CD4-positive, alpha-beta T cell treated with Interleukin-17A for 4 hours (primary cell): ENCODE data around the gene DUS1L.

Source experiments
- DNase-seq: peaks from one replicate; pipeline ENCODE4 v3.0.0-alpha.2; 2020; ENCODE audit warnings: mixed read lengths

DUS1L gene

GRCh38 chr17:82065638-82066303 lies at the start of gene DUS1L:
DUS1L (minus strand) TSS chr17:82065804; CDS start chr17:82065059, 745 bp downstream.
- DNase-seq, result peak; percentile 77

DNA sequence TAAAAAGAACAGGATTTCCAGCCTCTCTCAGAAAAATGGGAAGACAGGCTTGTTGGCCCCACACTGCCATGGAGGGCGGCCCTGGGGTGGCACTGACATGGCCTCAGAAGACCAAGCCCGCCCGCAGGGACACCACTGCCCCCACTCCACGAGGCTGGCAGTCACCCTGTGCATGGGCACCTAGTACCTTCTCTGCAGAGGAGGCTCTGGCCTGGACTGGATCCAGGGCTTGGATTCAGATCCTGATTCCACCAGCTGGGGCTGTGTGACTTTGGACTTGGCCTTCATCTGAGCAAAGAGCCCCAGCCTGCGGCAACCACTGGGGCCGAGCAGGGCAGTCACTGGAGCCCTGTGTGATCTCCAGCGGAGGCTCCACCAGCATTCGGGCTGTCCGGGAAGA lies 49.3 kb upstream of the DUS1L start:
- DNase-seq, result no peak

DNA sequence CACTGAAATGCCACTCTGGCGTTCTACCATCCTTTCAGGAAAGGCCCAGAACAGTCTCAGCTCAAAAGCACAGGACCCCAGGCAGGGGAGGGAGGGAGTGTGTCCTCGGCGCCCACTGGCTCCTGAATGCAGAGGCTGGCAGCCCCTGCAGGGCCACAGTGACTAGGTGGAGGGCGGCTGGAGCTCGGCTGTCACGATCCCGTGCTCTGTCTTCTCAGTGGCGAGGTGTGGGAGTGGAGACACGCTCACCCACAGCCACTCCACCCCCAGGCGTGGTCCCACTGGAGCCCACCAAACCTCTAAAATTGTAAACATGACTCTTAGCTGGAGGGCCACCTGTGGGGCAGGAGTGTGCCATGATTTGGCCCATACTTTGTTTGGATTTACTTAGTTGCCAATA lies 48.8 kb upstream of the DUS1L start:
- DNase-seq, result no peak

DNA sequence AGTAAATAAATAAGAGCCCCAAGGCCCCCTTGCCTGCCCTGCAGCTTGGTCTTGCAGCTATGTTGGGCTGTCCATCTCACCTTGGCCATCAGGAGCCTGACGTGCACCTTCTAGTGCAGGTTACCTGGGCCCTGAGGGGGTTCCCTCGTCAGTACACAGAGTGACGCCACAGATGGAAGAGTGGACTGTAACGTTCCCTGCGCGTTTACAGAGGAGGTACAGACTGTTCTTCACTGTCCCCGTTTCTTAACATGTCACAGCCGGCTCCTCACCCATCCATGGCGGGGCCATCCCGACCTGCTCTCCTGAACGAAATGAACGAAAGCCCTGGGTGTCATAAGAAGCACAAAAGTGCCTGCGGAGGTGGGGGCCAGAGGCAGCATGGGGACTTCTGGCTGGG lies 48.3 kb upstream of the DUS1L start:
- no peak for DNase-seq

DNA sequence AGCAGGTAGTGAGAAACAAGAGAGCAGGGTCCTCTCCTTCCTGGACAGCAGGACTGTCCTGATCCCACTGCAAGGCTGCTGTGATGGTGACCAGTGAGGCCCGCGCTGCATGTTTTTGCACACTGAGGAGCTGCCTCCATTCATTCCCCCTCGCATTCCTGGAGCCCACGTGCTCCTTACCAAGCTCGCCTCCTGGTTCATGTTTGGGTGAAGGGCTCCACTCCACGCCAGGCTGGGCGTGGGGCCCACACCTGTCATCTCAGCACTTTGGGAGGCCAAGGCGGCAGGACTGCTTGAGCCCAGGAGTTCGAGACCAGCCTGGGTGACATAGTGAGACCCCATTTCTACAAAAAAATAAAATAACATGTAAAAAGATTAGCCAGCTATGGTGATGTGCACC lies 47.8 kb upstream of the DUS1L start:
- DNase-seq, result no peak

- DNase-seq, result no peak
Measured at GRCh38 chr17:82112914-82113311, 47.3 kb upstream of the DUS1L start.

DNA sequence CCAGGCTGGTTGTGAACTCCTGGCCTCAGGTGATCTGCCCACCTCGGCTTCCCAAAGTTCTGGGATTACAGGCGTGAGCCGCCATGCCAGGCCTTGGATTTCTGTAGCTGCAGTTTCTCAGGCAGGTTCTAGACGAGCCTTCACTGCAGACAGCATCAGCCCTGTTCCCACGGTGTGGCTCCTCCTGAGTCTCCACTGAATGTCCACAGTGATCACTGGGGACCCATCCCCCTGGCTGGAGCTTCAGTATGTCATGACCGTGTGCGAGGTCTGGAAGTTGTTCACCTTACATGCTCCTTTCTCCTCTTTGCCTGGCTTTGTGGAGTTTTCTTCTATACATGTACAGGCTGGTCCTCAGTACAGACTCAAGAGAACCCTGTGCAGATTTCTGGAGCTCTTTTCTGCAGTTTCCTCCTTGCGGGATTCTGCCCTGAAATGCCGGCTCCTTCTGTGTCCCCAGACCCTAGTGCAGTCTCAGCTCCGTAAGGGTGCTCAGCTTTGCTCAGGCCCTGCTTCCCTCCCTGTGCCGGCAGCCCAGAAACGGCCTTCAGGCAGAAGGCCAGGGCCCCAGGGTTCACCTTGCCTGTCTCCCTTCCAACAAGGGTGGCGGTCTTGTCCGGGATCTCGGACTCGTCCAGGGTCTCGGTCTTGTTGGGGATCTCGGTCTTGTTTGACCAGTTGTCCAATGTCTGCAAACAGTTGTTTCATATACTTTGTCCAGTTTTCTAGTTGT lies 46.7 kb upstream of the DUS1L start:
- no peak for DNase-seq

DNA sequence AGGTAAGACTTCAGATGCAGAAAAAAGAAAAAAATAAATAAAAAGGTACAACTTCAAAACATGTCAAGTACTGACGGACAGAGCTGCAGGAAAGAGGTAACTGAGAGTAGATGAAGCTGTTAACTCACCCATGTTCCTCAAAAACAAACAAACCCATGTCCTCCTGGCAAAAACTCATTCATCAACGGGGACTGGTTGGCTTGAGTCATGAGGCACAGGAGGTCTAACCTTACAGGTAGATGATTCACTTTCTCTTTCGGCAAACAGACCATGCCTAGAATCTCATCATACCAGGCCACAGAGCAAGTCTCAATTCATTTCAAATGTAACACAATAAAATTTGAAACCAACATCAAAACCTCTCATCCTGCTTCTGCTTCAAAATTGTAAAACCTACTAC lies 44.7 kb upstream of the DUS1L start:
- DNase-seq, result no peak

DNA sequence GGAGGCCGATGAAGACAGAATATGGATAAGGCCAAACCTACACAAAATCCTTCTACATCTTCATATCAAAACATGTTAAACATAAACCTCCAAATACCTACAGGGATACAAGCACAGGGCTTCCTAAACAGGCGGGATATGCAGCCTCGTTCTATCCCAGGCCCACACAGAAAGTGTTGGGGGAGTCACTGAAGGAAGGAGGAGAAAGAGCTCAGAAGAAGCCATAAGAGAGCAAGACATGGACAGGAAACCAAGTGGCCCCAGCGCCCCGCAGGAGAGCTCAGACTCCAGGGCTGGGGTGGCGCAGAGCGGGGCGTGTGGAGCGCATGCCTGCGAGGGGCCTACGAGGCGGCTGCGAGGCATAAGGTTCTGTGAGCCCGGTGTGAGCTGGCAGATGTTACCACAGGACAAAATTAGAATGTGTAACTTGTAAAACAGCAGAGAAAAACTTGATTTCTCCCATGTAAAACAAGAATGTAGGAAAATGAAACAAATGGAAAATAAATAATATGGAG lies 43.4 kb upstream of the DUS1L start:
- no peak for DNase-seq

DNA sequence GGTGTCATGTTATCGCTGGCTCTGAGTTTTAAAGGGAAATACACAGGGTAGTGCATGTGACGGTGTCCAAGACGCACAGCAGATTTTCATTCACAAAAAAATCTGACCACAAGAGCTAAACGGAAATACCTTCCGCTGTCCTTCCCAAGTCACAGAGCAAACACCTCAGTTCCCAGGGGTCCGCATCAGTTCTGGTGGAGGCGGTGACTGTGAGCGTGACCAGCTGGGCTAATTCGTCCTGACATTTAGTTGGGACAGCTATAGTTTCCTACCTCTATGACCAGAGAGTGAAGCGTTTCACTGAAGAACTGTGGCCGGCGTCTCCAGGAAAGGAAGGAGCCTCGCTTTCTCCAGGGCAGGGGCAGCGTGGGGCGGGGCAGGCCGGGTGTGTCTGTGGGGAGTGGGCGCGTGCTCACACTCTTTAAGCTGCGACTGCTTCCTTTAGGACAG lies 42.9 kb upstream of the DUS1L start:
- no peak for DNase-seq

DNA sequence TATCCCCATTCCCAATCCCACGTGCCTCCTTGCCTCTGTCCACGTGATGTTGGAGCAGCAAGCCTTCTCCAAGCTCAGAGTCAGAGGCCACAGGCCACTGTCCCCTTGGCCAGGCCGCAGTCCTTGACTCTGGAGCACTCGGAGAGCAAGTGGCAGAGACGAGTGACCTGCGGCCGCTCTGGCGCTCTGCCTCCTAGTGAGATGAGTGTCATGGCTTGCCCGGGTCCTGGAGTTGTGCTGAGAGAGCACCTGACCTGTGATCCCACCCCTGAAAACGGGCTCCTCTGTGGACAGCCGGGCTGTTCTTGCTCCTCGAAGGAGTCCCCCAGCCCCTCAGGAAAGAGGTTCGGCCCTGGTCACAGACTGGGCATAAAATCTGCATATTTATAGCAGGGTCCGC lies 42.4 kb upstream of the DUS1L start:
- DNase-seq, result no peak

- peak; percentile 30 for DNase-seq
Measured at GRCh38 chr17:82107341-82107860, 41.8 kb upstream of the DUS1L start.

- no peak for DNase-seq
Measured at GRCh38 chr17:82106688-82107305, 41.2 kb upstream of the DUS1L start.

DNA sequence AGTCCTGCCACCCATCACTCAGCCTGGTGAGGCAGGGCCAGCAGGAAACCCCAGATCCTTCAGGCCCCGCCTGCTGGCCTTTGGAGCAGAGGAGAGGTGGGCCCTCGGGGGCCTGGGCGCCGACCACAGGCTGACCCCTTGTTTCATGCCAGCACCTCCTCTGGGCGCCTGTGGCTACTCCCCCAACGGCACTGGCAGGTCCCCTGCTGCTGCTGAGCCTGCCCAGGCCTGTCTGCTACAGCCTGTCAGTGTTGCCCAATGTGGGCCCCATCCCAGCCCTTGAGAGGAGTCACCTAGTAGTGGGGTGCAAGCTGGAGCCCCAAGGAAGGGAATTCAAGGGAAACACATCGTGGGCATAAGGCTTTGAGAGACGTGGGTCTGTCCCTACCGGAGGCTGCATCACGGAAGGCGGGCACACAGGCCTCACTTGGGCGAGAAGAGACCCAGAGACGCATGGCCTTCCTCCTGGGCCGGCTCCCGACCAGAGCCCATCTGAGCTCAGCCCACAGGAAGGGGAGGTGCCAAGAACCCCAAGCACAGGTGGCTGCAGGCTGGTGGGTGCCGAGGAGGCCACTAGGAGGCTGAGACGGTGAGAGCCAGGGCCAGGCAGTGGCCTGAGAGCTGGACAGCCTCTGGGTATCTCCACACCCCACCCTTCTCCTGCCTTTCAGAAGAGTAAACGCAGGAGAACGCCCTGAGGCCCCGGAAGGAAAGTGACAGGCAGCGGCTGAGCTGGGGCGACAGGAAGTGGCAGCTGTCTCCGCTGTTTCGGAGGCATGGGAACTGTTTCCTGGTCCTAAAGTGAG lies 40.5 kb upstream of the DUS1L start:
- peak; percentile 73 for DNase-seq

GRCh38 chr17:82105417-82105881 lies 39.8 kb upstream of the DUS1L start:
- DNase-seq, result no peak

- no peak for DNase-seq
Measured at GRCh38 chr17:82104797-82105416, 39.3 kb upstream of the DUS1L start.

DNA sequence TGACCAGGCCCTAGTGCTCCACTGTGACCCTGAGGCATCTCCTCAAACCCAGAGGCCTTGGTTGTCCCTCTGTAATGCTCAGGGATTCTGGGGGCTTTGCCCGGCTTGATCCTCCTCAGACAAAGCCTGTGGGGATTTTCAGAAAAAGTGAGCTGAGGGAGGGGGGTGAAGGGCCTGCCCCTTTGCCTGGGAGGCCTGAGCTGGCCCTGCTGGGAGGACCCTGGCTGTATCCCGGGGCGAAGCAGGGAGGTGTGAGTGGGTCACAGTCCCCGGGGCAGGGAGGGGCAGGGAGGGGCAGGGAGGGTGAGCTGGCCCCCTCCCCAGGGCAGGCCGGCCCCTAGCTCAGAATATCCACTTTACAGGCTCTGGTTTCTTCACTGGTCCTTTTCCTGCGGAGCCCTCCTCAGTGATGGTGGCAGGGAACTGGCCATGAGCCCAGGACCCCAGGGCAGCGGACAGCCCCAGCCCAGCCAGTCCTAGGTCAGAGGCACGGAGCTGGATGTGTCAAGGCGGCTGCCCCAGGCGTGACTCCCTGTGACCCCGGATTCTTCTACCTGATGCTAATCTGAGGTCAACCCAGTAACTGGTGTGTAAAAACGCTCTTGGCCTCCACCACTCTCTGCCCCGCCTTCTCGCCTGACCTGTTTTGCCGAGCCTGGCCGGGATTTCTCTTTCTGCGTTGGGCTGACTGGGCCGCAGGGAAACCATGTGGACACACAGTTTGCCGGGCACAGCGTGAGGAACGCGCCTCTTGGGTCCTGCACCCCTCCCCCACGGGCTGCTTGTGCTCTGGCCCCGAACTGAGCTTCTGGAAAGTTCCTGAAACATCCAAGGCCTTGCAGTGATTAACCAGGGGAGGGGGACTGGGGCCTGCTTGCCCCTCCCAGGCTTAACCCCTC lies 38.2 kb upstream of the DUS1L start:
- DNase-seq, result no peak

DNA sequence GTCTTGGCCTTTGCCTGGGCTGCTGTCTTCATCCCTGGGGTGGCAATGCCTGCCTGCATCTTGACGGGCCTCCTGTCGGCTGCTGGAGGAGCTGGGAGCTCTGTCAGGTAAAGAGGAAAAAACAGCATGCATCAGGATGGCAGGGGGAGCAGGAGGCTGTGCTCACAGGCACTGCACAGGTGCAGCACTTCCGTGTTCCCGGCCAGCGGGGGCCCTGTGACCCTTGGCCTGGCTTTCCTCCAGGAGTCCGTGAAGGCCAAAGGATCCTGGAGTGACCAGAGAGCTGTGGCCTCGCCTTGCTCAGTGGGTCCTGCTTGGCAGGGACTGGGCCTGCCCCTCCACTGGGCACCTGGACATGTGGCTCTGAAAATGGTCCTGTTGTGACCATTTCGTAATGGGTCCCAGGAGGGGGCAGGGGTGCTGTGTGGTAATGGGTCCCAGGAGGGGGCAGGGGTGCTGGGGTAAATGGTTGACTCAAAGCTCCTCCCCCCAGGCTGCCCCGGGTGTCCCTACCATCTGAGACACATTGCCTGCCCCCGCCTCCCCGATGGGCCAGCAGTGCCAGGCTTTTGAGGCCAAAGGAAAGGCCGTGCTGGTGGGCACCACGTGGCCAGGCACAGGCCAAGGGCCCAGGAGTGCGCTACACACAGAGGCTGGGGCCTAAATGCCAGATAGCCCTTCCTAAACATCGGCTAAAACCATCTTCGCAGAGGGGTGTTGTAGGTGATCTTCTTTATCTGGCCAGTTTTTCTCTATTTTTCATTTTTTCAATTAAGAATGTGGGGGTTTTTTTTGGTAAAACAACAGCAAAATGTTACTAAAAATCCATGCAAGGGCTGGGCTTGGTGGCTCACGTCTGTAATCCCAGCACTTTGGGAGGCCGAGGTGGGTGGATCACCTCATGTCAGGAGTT lies 36.4 kb upstream of the DUS1L start:
- no peak for DNase-seq

- no peak for DNase-seq
Measured at GRCh38 chr17:82101301-82101715, 35.7 kb upstream of the DUS1L start.
